HEK293 (cell line): Measurements from ENCODE around the gene ZNF322.

ENCODE experiments used
- CTCF ChIP-seq: fragments of 450-650 bp; formaldehyde crosslinking; IDR thresholded peaks from 2 replicates; pipeline ENCODE4 v1.5.1; 2016; ENCODE audit warnings: missing biosample characterization, missing genetic modification characterization
- SP2 ChIP-seq: fragments of 450-650 bp; formaldehyde crosslinking; IDR thresholded peaks from 2 replicates; pipeline ENCODE4 v1.5.1; 2016; ENCODE audit warnings: missing biosample characterization, missing genetic modification characterization
- WT1 ChIP-seq: fragments of 450-650 bp; formaldehyde crosslinking; IDR thresholded peaks from 2 replicates; pipeline ENCODE4 v1.5.1; 2016; ENCODE audit warnings: missing biosample characterization, missing genetic modification characterization
- YY1 ChIP-seq: fragments of 450-650 bp; formaldehyde crosslinking; IDR thresholded peaks from 2 replicates; pipeline ENCODE4 v1.5.1; 2018; ENCODE audit warnings: missing biosample characterization, missing genetic modification characterization
- ZBTB1 ChIP-seq: fragments of 450-650 bp; formaldehyde crosslinking; IDR thresholded peaks from 2 replicates; pipeline ENCODE4 v1.5.1; 2016; ENCODE audit warnings: missing biosample characterization, missing genetic modification characterization
- ZBTB10 ChIP-seq: fragments of 450-650 bp; formaldehyde crosslinking; IDR thresholded peaks from 2 replicates; pipeline ENCODE4 v1.5.1; 2016; ENCODE audit warnings: missing biosample characterization, missing genetic modification characterization
- ZBTB8A ChIP-seq: fragments of 450-650 bp; formaldehyde crosslinking; IDR thresholded peaks from 2 replicates; pipeline ENCODE4 v1.5.1; 2016; ENCODE audit warnings: missing biosample characterization, missing genetic modification characterization
- ZNF138 ChIP-seq: fragments of 450-650 bp; formaldehyde crosslinking; IDR thresholded peaks from 2 replicates; pipeline ENCODE4 v1.5.1; 2016; ENCODE audit warnings: missing biosample characterization, missing genetic modification characterization, borderline replicate concordance
- ZNF280D ChIP-seq: fragments of 450-650 bp; formaldehyde crosslinking; IDR thresholded peaks from 2 replicates; pipeline ENCODE4 v1.5.1; 2016; ENCODE audit warnings: missing biosample characterization, missing genetic modification characterization
- ZNF362 ChIP-seq: fragments of 450-650 bp; formaldehyde crosslinking; IDR thresholded peaks from 2 replicates; pipeline ENCODE4 v1.5.1; 2016; ENCODE audit warnings: missing biosample characterization, missing genetic modification characterization
- ZNF449 ChIP-seq: fragments of 450-650 bp; formaldehyde crosslinking; IDR thresholded peaks from 2 replicates; pipeline ENCODE4 v1.5.1; 2017; ENCODE audit warnings: missing biosample characterization, mild to moderate bottlenecking, missing genetic modification characterization, moderate library complexity
- ZNF514 ChIP-seq: fragments of 450-650 bp; formaldehyde crosslinking; IDR thresholded peaks from 2 replicates; pipeline ENCODE4 v1.5.1; 2016; ENCODE audit warnings: missing biosample characterization, missing genetic modification characterization
- ZNF530 ChIP-seq: fragments of 450-650 bp; formaldehyde crosslinking; IDR thresholded peaks from 2 replicates; pipeline ENCODE4 v1.5.1; 2016; ENCODE audit warnings: low read depth, missing biosample characterization, missing genetic modification characterization
- ZNF624 ChIP-seq: fragments of 450-650 bp; formaldehyde crosslinking; IDR thresholded peaks from 2 replicates; pipeline ENCODE4 v1.5.1; 2017; ENCODE audit warnings: missing biosample characterization, missing genetic modification characterization

GRCh38 chr6:26594131-26594498 is 65.4 kb downstream of the ZNF322 start:
- TF ChIP-seq WT1 (tag by site-specific recombination) (no peak), ZNF280D (tag by site-specific recombination) (no peak), CTCF (tag by site-specific recombination) (no peak), ZNF138 (tag by site-specific recombination) (no peak), ZBTB8A (tag by site-specific recombination) (no peak), ZNF624 (tag by site-specific recombination) (no peak), SP2 (tag by site-specific recombination) (no peak), ZNF514 (tag by site-specific recombination) (no peak), ZNF449 (tag by site-specific recombination) (no peak), ZNF530 (tag by site-specific recombination) (no peak), ZNF362 (tag by site-specific recombination) (no peak), YY1 (no peak), ZBTB10 (tag by site-specific recombination) (no peak), ZBTB1 (tag by site-specific recombination) (no peak)
